ENCODE measurements around the gene CARTPT.

Gene CARTPT

DNA sequence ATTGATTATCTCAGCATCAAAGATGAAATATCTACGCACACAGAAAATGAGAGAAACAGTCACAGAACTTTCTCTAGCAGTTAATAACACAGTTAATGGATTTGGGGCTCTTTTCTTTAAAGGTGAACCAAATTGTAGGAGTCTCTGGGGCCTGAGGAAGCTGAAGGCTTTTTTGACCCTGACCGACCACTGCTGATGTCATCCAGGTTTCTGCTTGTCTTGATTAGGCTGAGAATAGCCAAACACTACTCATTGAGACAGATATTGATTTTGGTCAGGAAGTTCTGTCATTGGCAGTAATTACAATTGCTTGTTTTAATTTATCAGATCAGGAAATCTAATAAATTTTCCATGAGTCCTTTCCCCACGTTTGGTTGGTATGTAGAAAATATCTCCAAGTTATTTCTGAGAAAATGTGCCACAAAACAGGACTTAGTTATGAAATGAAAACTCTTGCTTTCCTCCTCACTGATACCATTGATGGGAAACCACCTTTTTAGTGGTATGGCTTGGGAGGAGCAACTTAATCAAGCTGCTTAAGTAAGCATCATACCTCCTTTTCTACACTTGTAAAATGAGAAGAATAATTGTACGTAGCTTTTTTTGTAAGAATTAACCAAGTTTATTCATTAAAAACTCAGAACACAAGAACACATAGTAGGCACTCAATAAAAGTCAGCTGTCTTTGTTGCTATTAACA lies 19.7 kb downstream of the CARTPT start:
- no peak for DNase-seq

- DNase-seq = no peak
Observed at GRCh38 chr5:71740015-71740753, 21.1 kb downstream of the CARTPT start.

DNA sequence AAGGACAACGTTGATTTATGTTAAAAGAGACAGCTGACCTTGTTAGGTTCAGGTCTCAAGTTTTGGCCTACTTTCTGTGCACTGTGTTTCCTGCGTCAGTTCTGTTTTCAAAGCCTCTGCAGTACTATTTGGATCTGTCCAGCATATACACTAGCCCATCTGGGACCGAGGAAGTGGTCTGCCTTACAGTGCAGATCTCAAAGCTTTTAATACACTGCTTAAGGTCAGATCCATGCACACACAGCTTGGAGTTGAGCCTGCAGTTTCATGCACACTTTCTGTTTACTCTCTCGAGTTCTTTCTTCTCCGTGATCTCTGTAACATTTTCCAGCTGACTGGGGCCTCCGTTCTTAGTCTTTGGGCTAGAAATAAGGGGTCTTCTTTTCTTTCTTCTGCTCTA lies 24.1 kb downstream of the CARTPT start:
- DNase-seq = no peak

GRCh38 chr5:71744009-71744790 lies 25.1 kb downstream of the CARTPT start:
- DNase-seq = no peak

GRCh38 chr5:71747182-71747581 lies 28.1 kb downstream of the CARTPT start:
- DNase-seq = no peak

- DNase-seq = no peak
Observed at GRCh38 chr5:71748360-71748759, 29.3 kb downstream of the CARTPT start.

DNA sequence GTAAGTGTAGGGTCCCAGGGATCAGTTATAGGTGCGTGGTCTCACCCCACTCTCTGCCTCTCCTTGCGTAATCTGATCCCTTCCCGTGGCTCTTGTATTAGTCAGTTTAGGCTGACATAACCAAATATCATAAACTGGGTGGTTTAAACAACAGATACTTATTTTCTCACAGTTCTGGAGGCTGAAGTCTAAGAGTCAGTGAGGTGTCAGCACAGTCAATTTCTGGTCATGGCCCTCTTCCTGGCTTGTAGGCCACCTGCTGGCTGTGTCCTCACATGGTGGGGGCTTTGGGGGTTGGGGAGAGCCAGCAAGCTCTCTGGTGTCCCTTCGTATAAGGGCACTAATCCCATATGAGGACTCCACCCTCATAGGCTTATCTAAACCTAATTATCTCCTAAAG lies 32.3 kb downstream of the CARTPT start:
- DNase-seq = no peak

DNA sequence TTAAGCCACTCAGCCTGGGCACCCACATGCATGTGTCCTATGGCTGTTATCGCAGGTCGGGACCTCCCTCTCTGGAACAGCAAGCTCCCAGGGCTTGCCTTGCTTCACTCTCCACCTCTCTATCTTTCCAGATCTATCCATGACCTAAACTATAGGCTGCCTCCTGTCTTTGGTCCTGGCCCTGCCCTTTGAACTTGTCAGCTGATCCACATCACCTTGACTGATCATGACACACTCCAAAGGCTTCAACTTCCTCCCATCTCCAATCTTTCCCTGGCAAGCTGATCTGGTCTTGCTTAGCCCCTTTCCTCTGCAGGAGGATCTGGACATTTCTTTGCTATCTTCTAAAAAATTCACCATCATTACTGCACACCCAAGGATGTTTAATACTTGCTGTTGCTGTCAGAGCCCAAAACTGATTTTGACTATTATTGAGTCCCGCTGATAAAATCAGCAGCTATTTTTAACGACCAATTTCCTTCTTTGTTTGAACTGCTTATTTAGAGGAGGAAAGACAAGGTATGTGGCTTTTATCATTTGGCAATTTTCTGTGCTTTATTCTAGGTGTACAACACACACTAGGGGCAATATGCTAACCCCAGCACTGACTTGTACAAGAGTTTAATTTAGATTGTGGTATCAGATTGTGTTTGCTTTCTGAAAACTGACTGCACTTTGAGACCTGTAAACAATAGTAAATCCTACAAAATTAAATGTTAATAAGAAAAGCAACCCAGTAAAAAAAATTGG lies 33.5 kb downstream of the CARTPT start:
- no peak for DNase-seq

GRCh38 chr5:71757590-71758543 lies 38.8 kb downstream of the CARTPT start:
- peak in 2 of 4 experiments; percentile 1 for DNase-seq

DNA sequence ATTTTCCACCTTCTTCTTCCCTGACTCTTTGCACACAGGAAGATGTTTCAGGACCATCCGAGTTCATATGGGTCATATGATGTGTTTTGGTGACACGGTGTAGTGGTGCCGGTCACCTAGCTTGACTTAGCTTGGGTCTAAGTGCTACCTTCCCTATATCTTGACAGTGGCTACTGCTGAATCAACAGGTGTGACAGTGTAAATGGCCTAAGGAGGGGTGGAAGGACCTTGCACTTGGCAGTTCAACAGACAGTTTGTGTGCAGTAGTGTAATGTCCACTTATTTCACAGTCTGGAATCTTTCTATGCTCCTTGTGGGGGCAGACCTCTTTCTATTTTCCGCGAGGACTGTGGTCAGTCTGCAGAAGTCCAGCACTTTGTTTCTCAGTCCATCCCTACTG lies 43.8 kb downstream of the CARTPT start:
- no peak for DNase-seq

GRCh38 chr5:71767661-71768060 lies 48.6 kb downstream of the CARTPT start:
- no peak for DNase-seq

DNA sequence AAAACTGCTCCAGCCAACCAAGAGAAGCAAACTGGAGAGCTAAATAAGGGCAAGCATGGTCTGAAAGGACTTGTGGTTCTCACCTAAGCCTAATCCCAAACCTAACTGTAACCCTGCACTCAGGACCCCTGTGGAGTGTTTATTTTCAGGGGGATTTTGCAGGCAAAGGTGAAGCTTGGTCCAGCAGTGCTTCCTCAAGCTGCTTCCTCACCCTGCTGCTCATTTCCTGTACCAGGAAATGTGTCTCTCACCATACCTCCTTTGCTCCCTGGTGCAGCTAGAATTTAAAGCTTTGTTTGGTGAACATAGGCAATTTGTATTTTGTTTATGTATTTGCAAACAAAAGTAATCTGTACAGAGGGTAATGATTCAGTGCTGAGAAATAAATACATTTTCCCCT lies 50.2 kb downstream of the CARTPT start:
- DNase-seq = no peak

GRCh38 chr5:71770381-71770780 lies 51.3 kb downstream of the CARTPT start:
- DNase-seq = no peak

All from activated CD4-positive, CD25-positive, alpha-beta regulatory T cell (primary cell).